Cerebellar cortex (tissue), 1 donor: ENCODE measurements around the gene FAXDC2.
A peak's percentile ranks its signal among the peaks of the same experiment; 100 is the strongest.
"Not testable (repeated sequence)": the region's sequence is repeated elsewhere in the genome, so short reads cannot be mapped to it uniquely, and the experiment has no call there.

Experiments used
- DNase-seq: peaks from one replicate; pipeline ENCODE4 v3.0.0-alpha.2; 2015; ENCODE audit warnings: low spot score

The FAXDC2 gene

GRCh38 chr5:154830596-154830995, 19.8 kb downstream of the FAXDC2 start:
- DNase-seq: no peak

GRCh38 chr5:154830219-154830595, 20.2 kb downstream of the FAXDC2 start:
- no peak for DNase-seq

- no peak for DNase-seq
Measured at GRCh38 chr5:154829589-154830218, 20.7 kb downstream of the FAXDC2 start.

- DNase-seq: no peak
Measured at GRCh38 chr5:154829181-154829588, 21.2 kb downstream of the FAXDC2 start.

- no peak for DNase-seq
Measured at GRCh38 chr5:154824070-154824469, 26.3 kb downstream of the FAXDC2 start.

- DNase-seq: no peak
Measured at GRCh38 chr5:154823605-154824004, 26.8 kb downstream of the FAXDC2 start.

GRCh38 chr5:154822896-154823295, 27.5 kb downstream of the FAXDC2 start:
- not testable (repeated sequence) for DNase-seq

GRCh38 chr5:154820383-154820782, 30.0 kb downstream of the FAXDC2 start:
- no peak for DNase-seq

GRCh38 chr5:154819546-154819945, 30.9 kb downstream of the FAXDC2 start:
- DNase-seq: no peak

- DNase-seq: no peak
Measured at GRCh38 chr5:154818471-154819116, 31.8 kb downstream of the FAXDC2 start.

GRCh38 chr5:154817815-154818214, 32.6 kb downstream of the FAXDC2 start:
- DNase-seq: no peak

- DNase-seq: no peak
Measured at GRCh38 chr5:154816891-154817492, 33.4 kb downstream of the FAXDC2 start.

- no peak for DNase-seq
Measured at GRCh38 chr5:154815684-154816247, 34.6 kb downstream of the FAXDC2 start.

GRCh38 chr5:154815025-154815424, 35.4 kb downstream of the FAXDC2 start:
- no peak for DNase-seq

- DNase-seq: no peak
Measured at GRCh38 chr5:154813736-154814135, 36.7 kb downstream of the FAXDC2 start.

GRCh38 chr5:154813158-154813557, 37.2 kb downstream of the FAXDC2 start:
- no peak for DNase-seq

GRCh38 chr5:154811653-154812465, 38.5 kb downstream of the FAXDC2 start:
- DNase-seq: peak; percentile 63

- DNase-seq: no peak
Measured at GRCh38 chr5:154811239-154811638, 39.2 kb downstream of the FAXDC2 start.

- DNase-seq: no peak
Measured at GRCh38 chr5:154806176-154806575, 44.2 kb downstream of the FAXDC2 start.

GRCh38 chr5:154802050-154802449, 48.4 kb downstream of the FAXDC2 start:
- no peak for DNase-seq

- no peak for DNase-seq
Measured at GRCh38 chr5:154801083-154801482, 49.3 kb downstream of the FAXDC2 start.

- no peak for DNase-seq
Measured at GRCh38 chr5:154800582-154800981, 49.8 kb downstream of the FAXDC2 start.
